PFSK-1 (cell line): ENCODE data around the gene TMEM143.

Source experiments
- FOXP2 ChIP-seq: optimal IDR thresholded peaks from 2 replicates; pipeline ENCODE3; 2011; ENCODE audit warnings: borderline replicate concordance, control low read depth, inconsistent platforms; ENCODE audit not compliant: insufficient read depth; ENCODE audit errors: extremely low read length, extremely low read depth
- POLR2AphosphoS5 ChIP-seq: IDR thresholded peaks from 2 replicates; pipeline ENCODE4 v1.6.1; 2012; ENCODE audit warnings: low read depth, mild to moderate bottlenecking, control low read depth, low read length, moderate library complexity
- SIN3A ChIP-seq: IDR thresholded peaks from 2 replicates; pipeline ENCODE4 v1.6.1; 2012; ENCODE audit warnings: mild to moderate bottlenecking, low read length, moderate library complexity, borderline replicate concordance; ENCODE audit not compliant: insufficient read depth
- TAF1 ChIP-seq: IDR thresholded peaks from 2 replicates; pipeline ENCODE4 v1.6.1; 2012; ENCODE audit warnings: low read length, control low read depth, borderline replicate concordance; ENCODE audit not compliant: insufficient read depth
- TF ChIP-seq, protein P1 (sequence below), 2 experiments: IDR thresholded peaks; 2 replicates each; pipeline versions ENCODE4 v1.6.1 to v1.8.0; 2011 to 2012; ENCODE audit warnings: low read depth in 2 of 2, low read length in 2 of 2, control low read depth in 1 of 2, inconsistent platforms in 1 of 2, mild to moderate bottlenecking in 1 of 2, moderate library complexity in 1 of 2; ENCODE audit not compliant: insufficient read depth in 1 of 2

The TMEM143 gene

DNA sequence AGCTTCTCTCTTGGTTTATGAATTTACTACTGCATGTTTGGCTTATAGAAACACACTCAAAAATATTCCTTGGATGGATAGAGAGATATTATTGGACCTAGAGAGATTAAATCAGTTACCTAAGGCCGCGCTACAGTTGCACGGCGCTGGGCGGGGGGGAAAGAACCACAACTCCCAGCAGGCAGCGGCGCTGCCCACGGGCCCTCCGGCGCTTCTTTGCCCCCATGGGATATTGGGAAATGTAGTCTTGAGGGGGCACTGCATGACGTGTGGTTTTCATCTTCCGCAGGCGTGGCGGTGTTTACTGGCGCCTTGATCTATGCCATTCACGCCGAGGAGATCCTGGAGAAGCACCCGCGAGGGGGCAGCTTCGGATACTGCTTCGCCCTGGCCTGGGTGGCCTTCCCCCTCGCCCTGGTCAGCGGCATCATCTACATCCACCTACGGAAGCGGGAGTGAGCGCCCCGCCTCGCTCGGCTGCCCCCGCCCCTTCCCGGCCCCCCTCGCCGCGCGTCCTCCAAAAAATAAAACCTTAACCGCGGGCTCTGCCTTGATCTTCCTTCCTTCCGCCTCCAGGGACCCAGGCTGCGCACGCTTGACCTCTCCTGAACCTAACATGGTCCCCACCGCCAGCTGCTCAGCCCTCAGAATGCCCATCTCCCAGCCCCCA, 33.6 kb downstream of the TMEM143 start:
- TF ChIP-seq, protein P1, sequence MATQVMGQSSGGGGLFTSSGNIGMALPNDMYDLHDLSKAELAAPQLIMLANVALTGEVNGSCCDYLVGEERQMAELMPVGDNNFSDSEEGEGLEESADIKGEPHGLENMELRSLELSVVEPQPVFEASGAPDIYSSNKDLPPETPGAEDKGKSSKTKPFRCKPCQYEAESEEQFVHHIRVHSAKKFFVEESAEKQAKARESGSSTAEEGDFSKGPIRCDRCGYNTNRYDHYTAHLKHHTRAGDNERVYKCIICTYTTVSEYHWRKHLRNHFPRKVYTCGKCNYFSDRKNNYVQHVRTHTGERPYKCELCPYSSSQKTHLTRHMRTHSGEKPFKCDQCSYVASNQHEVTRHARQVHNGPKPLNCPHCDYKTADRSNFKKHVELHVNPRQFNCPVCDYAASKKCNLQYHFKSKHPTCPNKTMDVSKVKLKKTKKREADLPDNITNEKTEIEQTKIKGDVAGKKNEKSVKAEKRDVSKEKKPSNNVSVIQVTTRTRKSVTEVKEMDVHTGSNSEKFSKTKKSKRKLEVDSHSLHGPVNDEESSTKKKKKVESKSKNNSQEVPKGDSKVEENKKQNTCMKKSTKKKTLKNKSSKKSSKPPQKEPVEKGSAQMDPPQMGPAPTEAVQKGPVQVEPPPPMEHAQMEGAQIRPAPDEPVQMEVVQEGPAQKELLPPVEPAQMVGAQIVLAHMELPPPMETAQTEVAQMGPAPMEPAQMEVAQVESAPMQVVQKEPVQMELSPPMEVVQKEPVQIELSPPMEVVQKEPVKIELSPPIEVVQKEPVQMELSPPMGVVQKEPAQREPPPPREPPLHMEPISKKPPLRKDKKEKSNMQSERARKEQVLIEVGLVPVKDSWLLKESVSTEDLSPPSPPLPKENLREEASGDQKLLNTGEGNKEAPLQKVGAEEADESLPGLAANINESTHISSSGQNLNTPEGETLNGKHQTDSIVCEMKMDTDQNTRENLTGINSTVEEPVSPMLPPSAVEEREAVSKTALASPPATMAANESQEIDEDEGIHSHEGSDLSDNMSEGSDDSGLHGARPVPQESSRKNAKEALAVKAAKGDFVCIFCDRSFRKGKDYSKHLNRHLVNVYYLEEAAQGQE (IDR thresholded peaks at IDR 0.05; ENCODE audit: insufficient read depth in 1 of 2, low read depth in 2 of 2, low read length in 2 of 2): no peak

DNA sequence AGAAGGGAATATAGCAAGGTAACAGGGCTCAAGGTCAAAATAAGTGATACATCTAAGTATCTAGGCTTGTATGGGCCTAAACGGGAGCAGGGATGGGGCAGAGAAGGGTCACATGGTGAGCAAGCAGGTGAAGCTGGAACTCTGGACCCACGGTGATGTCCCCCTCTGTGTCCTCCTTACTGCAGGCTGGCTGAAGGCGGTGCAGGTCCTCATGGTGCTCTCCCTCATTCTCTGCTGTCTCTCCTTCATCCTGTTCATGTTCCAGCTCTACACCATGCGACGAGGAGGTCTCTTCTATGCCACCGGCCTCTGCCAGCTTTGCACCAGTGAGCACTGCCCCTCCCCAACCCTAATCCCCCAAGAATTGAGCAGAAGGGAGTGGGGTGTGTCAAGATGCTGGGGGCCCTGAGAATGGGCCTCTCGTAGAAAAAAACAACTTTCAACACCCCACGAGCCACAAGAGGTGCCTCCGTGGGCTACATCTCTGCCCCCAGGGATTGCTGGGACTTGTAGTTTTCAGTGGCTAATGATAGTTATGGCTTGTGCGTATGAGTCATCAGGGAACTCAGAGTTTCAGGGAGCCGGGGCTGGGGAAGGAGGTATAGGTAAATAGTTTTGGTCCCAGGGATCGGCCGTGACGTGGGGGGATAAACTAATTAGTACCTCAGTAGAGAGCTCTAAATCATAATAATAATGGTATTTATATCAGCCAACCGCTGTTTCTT, 34.4 kb downstream of the TMEM143 start:
- TF ChIP-seq FOXP2 (no peak), SIN3A (no peak)

GRCh38 chr19:48325265-48325910, 38.4 kb downstream of the TMEM143 start, which contains the start of gene EMP3:
TSS of gene EMP3 (plus strand) at chr19:48325552. CDS start at chr19:48326845, 1,293 bp downstream.
- TF ChIP-seq TAF1: peak; percentile 55; the same call in 1 of the 2 replicates
- TF ChIP-seq POLR2AphosphoS5: peak; percentile 83
- TF ChIP-seq, protein P1 (IDR thresholded peaks at IDR 0.05; ENCODE audit: insufficient read depth in 1 of 2, low read depth in 2 of 2, low read length in 2 of 2): no peak
- TF ChIP-seq SIN3A: no peak

- TF ChIP-seq, protein P1 (IDR thresholded peaks at IDR 0.05; ENCODE audit: insufficient read depth in 1 of 2, low read depth in 2 of 2, low read length in 2 of 2): no peak; a peak in 1 of 4 replicates
- peak; percentile 88 for TF ChIP-seq FOXP2
- TF ChIP-seq TAF1: no peak
- TF ChIP-seq POLR2AphosphoS5: peak; percentile 84
- peak; percentile 55; the same call in 1 of the 2 replicates for TF ChIP-seq SIN3A
Measured at GRCh38 chr19:48321622-48322591, 41.8 kb downstream of the TMEM143 start.

DNA sequence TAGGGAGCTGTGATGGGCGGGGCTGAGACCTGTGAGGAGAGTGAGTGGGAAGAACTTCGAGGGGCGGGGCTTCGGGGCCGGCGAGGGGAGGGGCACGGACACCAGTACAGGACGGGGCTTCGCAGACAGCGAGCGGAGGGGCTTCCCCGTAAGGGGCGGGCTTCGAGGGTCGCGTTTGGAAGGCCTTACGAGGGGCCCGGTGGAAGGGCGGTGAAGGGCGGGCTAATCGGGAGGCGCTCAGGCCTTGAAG, 42.4 kb downstream of the TMEM143 start:
- peak; percentile 16; the same call in 1 of the 2 replicates for TF ChIP-seq SIN3A
- TF ChIP-seq POLR2AphosphoS5: no peak; the same call in 1 of the 2 replicates
- 0 out of 2 replicates have a peak, but pooled peaks have one; percentile 42 for TF ChIP-seq TAF1
- TF ChIP-seq, protein P1 (IDR thresholded peaks at IDR 0.05; ENCODE audit: insufficient read depth in 1 of 2, low read depth in 2 of 2, low read length in 2 of 2): no peak
- no peak for TF ChIP-seq FOXP2
